Activated naive CD8-positive, alpha-beta T cell (primary cell): ENCODE data around the gene MAST4.

ENCODE experiments used
- H3K27ac Mint-ChIP-seq: one replicate; pipeline ENCODE4 v1.8.0; 2021; ENCODE audit warnings: mixed read lengths
- H3K27me3 Mint-ChIP-seq: one replicate; pipeline ENCODE4 v1.8.0; 2021; ENCODE audit warnings: mixed read lengths
- H3K36me3 Mint-ChIP-seq: one replicate; pipeline ENCODE4 v1.8.0; 2021; ENCODE audit warnings: mixed read lengths
- H3K4me1 Mint-ChIP-seq: one replicate; pipeline ENCODE4 v1.8.0; 2021; ENCODE audit warnings: low read depth, mixed read lengths
- H3K4me3 Mint-ChIP-seq: one replicate; pipeline ENCODE4 v1.8.0; 2021; ENCODE audit warnings: mild to moderate bottlenecking, mixed read lengths
- H3K9me3 Mint-ChIP-seq: one replicate; pipeline ENCODE4 v1.8.0; 2021; ENCODE audit warnings: low read depth, mixed read lengths

Gene MAST4

DNA sequence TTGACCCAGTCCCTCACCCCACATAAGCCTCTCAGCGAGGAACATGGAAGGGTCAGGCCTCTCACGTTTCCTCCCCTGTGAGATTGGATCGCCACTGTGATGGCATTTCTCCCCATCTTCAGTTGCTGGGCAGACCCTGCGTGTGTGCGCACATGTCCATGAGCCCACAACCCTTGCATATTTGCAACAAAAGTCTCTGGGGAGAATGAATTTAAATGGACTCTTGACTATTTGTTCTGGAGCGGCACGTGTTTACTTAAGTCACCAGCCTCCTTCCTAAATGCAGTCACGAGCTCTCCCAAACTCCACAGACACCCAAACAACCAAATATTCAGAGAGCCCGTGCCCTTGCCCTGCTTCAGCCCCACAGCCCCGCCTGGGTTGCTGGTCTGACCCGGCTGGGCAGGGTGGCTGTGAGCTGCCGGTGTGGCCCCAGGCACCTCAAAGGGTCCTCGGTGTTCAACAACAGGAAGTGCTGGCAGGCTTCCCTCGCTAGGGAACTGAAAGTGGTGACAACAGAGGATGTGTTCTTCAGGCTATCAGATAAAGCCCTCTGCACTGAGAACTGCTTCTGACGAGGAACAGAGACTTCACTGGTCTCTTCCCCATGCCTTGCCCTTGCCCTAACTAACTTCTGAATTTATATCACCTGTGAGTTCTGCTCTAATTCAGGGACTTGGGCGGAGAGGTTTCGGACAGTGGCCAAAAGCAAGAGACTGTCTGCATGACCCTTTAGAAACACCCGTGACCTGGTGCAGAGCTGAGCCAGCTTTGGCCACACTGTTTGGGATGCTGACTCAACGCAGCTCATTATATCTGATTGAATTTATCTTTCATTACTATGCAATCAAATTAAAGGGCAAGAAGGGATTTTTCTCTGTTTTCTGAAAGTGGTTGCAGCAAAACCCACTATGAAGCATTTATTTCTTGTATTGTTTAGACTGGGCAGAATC, 619.6 kb downstream of the MAST4 start:
- peak overlapping the region; percentile 77 for H3K4me3 Mint-ChIP-seq
- H3K9me3 Mint-ChIP-seq, result no peaks in the 10 kb centered on the region
- H3K36me3 Mint-ChIP-seq, result peaks cover 7% of the 10 kb centered on the region
- no peaks in the 10 kb centered on the region for H3K27me3 Mint-ChIP-seq
- peak overlapping the region; percentile 93 for H3K27ac Mint-ChIP-seq
- peaks cover 60% of the 10 kb centered on the region for H3K4me1 Mint-ChIP-seq

DNA sequence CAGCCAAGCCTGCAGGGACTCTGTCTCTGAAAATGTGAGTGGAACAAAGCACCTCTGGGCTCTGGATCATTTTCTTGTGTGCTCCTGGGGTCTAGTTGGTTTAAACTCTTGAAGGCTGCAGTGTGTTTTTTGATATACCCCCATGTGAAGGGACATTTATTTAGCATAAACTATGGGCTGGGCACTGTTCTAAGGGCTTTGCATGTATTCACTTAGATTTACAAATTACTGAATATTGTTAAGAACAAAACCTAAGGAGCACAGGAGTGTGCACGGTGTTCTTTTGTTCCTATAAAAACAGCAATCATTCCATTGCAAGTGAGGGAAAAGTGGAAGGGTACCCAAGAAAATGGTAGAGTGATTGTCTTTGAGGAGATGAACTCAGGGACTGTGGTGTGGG, 620.4 kb downstream of the MAST4 start:
- peaks cover 7% of the 10 kb centered on the region for H3K36me3 Mint-ChIP-seq
- H3K9me3 Mint-ChIP-seq, result no peaks in the 10 kb centered on the region
- peak overlapping the region; percentile 77 for H3K4me3 Mint-ChIP-seq
- no peaks in the 10 kb centered on the region for H3K27me3 Mint-ChIP-seq
- H3K4me1 Mint-ChIP-seq, result peaks cover 65% of the 10 kb centered on the region
- H3K27ac Mint-ChIP-seq, result peak overlapping the region; percentile 93
